GM12878 (cell line): ENCODE measurements around the gene STEAP2. TPM values are rescaled to one million over a fixed set of nuclear protein-coding genes. Genes with fewer than 3 reads are reported as not detected.

Experiments used
- ATF3 ChIP-seq: IDR thresholded peaks from 2 replicates; pipeline ENCODE4 v1.6.1; 2011; ENCODE audit warnings: low read depth, mild to moderate bottlenecking, low read length, moderate library complexity, borderline replicate concordance; ENCODE audit errors: extremely low read depth
- BCLAF1 ChIP-seq: fragments of 450-650 bp; IDR thresholded peaks from 2 replicates; pipeline ENCODE4 v1.6.1; 2017; ENCODE audit warnings: antibody characterized with exemption, mild to moderate bottlenecking, moderate library complexity
- CEBPB ChIP-seq, 2 experiments: fragments of 150-350 bp in 1 of 2; IDR thresholded peaks; 2 replicates each; pipeline ENCODE4 v1.6.1; 2012 to 2014; ENCODE audit warnings: low read depth in 2 of 2, low read length in 2 of 2, borderline replicate concordance in 1 of 2, inconsistent platforms in 1 of 2
- CTCF ChIP-seq, 3 experiments: IDR thresholded peaks in 2 of 3; conservative IDR thresholded peaks in 1 of 3; 2 replicates each; pipeline ENCODE4 v1.5.1; 2011; ENCODE audit warnings: low read depth in 3 of 3, low read length in 3 of 3, mild to moderate bottlenecking in 3 of 3, control low read depth in 2 of 3, moderate library complexity in 2 of 3, inconsistent platforms in 1 of 3, mixed read lengths in 1 of 3; ENCODE audit not compliant: control insufficient read depth in 2 of 3, insufficient read depth in 1 of 3; ENCODE audit errors: extremely low read depth in 1 of 3
- EZH2 ChIP-seq: IDR thresholded peaks from 2 replicates; pipeline ENCODE4 v1.6.1; 2012; ENCODE audit warnings: low read depth, mild to moderate bottlenecking, control low read depth, inconsistent platforms, low read length, borderline replicate concordance; ENCODE audit not compliant: control insufficient read depth
- FOS ChIP-seq: IDR thresholded peaks from 3 replicates; pipeline ENCODE4 v1.6.1; 2011; ENCODE audit warnings: borderline replicate concordance; ENCODE audit not compliant: insufficient read length; ENCODE audit errors: extremely low read depth
- FOXK2 ChIP-seq: fragments of 450-650 bp; IDR thresholded peaks from 2 replicates; pipeline ENCODE4 v1.6.1; 2017; ENCODE audit warnings: mild to moderate bottlenecking, moderate library complexity
- POLR2A ChIP-seq: IDR thresholded peaks from 2 replicates; pipeline ENCODE4 v1.6.1; 2011; ENCODE audit warnings: low read depth, mild to moderate bottlenecking, low read length
- POLR2AphosphoS5 ChIP-seq: IDR thresholded peaks from 2 replicates; pipeline ENCODE4 v1.6.1; 2011; ENCODE audit warnings: mild to moderate bottlenecking, low read length, inconsistent platforms
- POU2F2 ChIP-seq: IDR thresholded peaks from 3 replicates; pipeline ENCODE4 v1.6.1; 2011; ENCODE audit warnings: low read depth, mild to moderate bottlenecking, low read length, borderline replicate concordance
- RAD21 ChIP-seq: IDR thresholded peaks from 2 replicates; pipeline ENCODE4 v1.6.1; 2011; ENCODE audit warnings: mild to moderate bottlenecking, low read depth, low read length, moderate library complexity; ENCODE audit not compliant: insufficient read depth
- SPI1 ChIP-seq: IDR thresholded peaks from 2 replicates; pipeline ENCODE4 v1.6.1; 2011; ENCODE audit warnings: low read depth, mild to moderate bottlenecking, low read length, moderate library complexity, borderline replicate concordance; ENCODE audit not compliant: insufficient read depth
- STAT3 ChIP-seq: IDR thresholded peaks from 2 replicates; pipeline ENCODE4 v1.6.1; 2011; ENCODE audit warnings: low read depth, low read length, improper control_type of control experiment
- ZBTB4 ChIP-seq: fragments of 450-650 bp; formaldehyde crosslinking; IDR thresholded peaks from 2 replicates; pipeline ENCODE4 v1.4.0; 2022; ENCODE audit warnings: mild to moderate bottlenecking, moderate library complexity
- ZNF384 ChIP-seq: IDR thresholded peaks from 2 replicates; pipeline ENCODE4 v1.6.1; 2012; ENCODE audit warnings: low read depth, mild to moderate bottlenecking, low read length, improper control_type of control experiment, borderline replicate concordance
- polyA plus RNA-seq, 11 experiments: library from polyadenylated mRNA; depleted of rRNA in 4 of 11; unstranded in 6 of 11; stranded (reverse) in 5 of 11; fragments of >200 nt; fragmentation: Nextera tagmentation in 4 of 11; fragmentation: Illumina TruSeq in 1 of 11; extraction: Ambion mirVana in 4 of 11; extraction: Trizol in 1 of 11; gene quantifications; 1 replicate in 1 of 11; 2 replicates in 10 of 11; pipeline versions ENCODE4 v1.2.1 to v1.2.3, GENCODE V29; 2011 to 2016; ENCODE audit warnings: inconsistent platforms in 2 of 11, missing spikeins in 2 of 11, low read depth in 1 of 11
- total RNA-seq, 4 experiments: library from RNA; depleted of rRNA in 3 of 4; stranded (reverse); fragments of >200 nt in 3 of 4; fragmentation: Illumina TruSeq in 1 of 4; extraction: Trizol in 1 of 4; gene quantifications; 2 replicates each; pipeline versions ENCODE4 v1.2.1 to v1.2.3, GENCODE V29; 2013 to 2021

The STEAP2 gene
- total and polyA plus RNA-seq, 10 of the 15 experiments (the other 5 are each of a cell fraction or from before 2014, with no cell fraction given), result 0.64 to 17.6 (median 1.8) TPM

GRCh38 chr7:90262438-90262837, 50.9 kb downstream of the STEAP2 start (continued):
- TF ChIP-seq BCLAF1 (no peak), RAD21 (peak; percentile 82), CTCF (IDR thresholded peaks at IDR 0.05 in 2 of 3, conservative IDR thresholded peaks at IDR 0.05 in 1 of 3; ENCODE audit: control insufficient read depth in 2 of 3, extremely low read depth in 1 of 3, insufficient read depth in 1 of 3, low read depth in 3 of 3, low read length in 3 of 3) (peak; percentile 28 to 68 (median 32); a peak in 4 of 6 replicates), ATF3 (no peak), ZNF384 (no peak), STAT3 (no peak), FOXK2 (no peak), ZBTB4 (CRISPR knock-in tag) (no peak), POLR2A (no peak), SPI1 (no peak), FOS (no peak), CEBPB (IDR thresholded peaks at IDR 0.05; ENCODE audit: borderline replicate concordance in 1 of 2, low read depth in 2 of 2, low read length in 2 of 2) (no peak), POU2F2 (no peak), EZH2 (no peak), POLR2AphosphoS5 (no peak)
